Right atrium auricular region (tissue), 2 donors: ENCODE results near the gene MYO5B. TPM values are rescaled to one million over a fixed set of nuclear protein-coding genes. Genes with fewer than 3 reads are reported as not detected.

Experiments
- DNase-seq: peaks from one replicate; pipeline ENCODE4 v3.0.0-alpha.2; 2019; ENCODE audit warnings: low spot score
- H3K27ac ChIP-seq, 2 donors: fragments of 200-600 bp; sonication (generic); 1 replicate in 1 of 2; 2 replicates in 1 of 2; pipeline ENCODE4 v1.5.1; 2016 to 2019
- H3K27me3 ChIP-seq, 2 donors: fragments of 200-600 bp; sonication (generic); one replicate each; pipeline versions ENCODE4 v1.5.1 to v1.6.0; 2017 to 2019
- H3K36me3 ChIP-seq: fragments of 200-600 bp; sonication (generic); one replicate; pipeline ENCODE4 v1.5.1; 2016
- H3K4me1 ChIP-seq, 2 donors: fragments of 200-600 bp; sonication (generic); one replicate each; pipeline versions ENCODE4 v1.5.1 to v1.6.0; 2017 to 2019
- H3K4me3 ChIP-seq, 2 donors: fragments of 200-600 bp; sonication (generic); 1 replicate in 1 of 2; 2 replicates in 1 of 2; pipeline ENCODE4 v1.5.1; 2017 to 2019; ENCODE audit warnings: mild to moderate bottlenecking in 1 of 2, moderate library complexity in 1 of 2
- H3K9me3 ChIP-seq, 2 donors: fragments of 200-600 bp; sonication (generic); one replicate each; pipeline ENCODE4 v1.5.1; 2019
- CTCF ChIP-seq, 2 donors: fragments of 200-600 bp; sonication (generic); IDR thresholded peaks; one replicate each; pipeline ENCODE4 v1.5.1; 2019; ENCODE audit warnings: antibody characterized with exemption in 2 of 2
- total RNA-seq, 2 donors: library from RNA; depleted of rRNA; stranded (reverse); fragments of >200 nt; gene quantifications; one replicate each; pipeline ENCODE4 v1.1.0, GENCODE V29; 2016

The MYO5B gene
- total RNA-seq, 2 donors from 2014 or later = 7.7 to 10.2 TPM

DNA sequence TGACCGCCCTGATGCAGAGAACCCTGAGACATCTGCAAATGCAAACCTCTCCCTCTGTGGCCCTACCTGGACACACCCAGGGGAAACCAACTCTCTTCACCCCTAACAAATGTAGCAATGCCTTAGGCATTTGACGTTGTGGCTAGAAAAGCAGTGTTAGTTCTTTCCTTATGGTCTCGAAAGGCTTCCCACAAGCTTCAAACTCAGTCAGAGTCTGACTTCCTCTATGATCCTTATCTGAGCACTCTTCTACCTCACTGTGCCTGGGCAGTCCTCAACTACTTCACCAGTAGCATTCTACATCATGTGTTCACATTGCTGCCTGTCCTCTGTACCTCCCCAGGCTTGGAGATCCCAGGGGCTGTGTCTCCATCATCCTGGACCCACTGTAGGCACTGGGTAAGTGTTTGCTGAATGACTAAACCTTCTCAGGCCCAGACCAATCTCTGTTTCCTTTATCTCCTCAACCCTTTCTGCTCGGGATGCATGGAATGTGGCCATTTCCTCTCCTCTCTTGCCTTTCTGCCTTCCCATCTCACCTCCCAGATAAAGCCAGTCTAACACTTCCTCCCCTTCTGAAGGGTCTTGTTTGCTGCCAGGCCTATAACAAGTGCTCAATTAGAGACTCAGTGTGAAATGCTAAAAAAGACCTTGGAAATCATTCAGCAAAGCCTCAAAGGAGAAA, 289.9 kb downstream of the MYO5B start:
- H3K9me3 ChIP-seq = no peaks in the 10 kb centered on the region
- TF ChIP-seq CTCF (IDR thresholded peaks at IDR 0.05) = no peak
- no peak overlapping the region for H3K4me3 ChIP-seq
- DNase-seq = no peak
- H3K4me1 ChIP-seq = no peaks in the 10 kb centered on the region
- H3K27me3 ChIP-seq = no peaks in the 10 kb centered on the region
- no peaks in the 10 kb centered on the region for H3K36me3 ChIP-seq
- no peak overlapping the region for H3K27ac ChIP-seq

DNA sequence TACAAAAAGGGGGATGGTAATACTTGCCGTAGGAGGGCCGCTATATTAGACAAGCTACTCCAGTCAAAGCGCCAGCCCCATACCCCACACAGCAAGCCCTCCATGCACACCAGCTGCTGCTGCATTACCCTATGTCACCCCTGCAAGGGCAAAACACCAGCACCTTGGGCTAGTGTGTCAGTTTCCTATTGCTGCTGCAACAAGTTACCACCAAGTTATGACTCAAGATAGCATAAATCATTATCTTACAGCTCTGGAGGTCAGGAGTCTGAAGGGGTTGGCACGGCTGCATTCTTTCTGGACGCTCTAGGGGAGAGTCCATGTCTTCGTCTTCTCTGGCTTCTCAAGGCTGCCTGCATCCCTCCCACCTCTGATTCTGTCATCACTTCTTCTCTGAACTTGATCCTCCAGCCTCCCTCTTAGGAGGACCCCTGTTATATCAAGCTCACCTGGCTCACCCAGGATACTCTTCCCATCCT, 293.0 kb downstream of the MYO5B start:
- Histone ChIP-seq H3K4me3 (no peak overlapping the region), H3K27ac (no peak overlapping the region), H3K36me3 (no peaks in the 10 kb centered on the region), H3K4me1 (no peaks in the 10 kb centered on the region), H3K27me3 (no peaks in the 10 kb centered on the region), H3K9me3 (no peaks in the 10 kb centered on the region)
- no peak for DNase-seq
- TF ChIP-seq CTCF (IDR thresholded peaks at IDR 0.05) = no peak

DNA sequence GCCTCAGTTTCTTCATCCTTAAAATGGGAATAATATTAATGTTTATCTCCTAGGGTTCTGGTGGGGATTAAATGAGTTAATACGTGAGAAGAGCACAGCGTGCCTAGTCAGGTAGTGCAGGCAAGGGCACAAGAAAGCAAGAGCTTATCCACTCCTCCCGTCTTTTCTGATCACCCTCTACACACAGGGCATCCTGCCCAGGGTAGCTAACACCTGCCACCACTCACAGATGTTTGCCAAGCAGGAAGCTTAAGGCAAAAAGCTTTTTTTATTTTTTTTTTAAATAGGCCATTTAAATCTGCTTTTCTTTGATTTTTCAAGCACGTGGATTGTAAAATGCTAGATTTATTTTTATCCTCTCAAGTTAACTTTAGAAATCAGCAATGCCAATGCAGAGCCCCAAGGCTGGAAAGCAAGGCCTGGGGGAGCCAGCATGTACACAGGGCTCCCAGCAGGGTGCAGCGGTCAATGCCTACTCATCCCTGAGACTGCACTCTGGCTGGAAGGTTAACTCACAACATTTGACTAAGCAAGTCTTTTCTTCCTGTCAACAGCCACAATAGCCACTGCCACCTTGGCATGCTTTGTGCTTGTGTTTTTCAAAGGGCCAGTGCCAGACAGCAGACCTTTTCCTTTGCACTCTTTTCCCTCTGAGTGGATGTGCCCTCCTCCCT, 295.2 kb downstream of the MYO5B start:
- Histone ChIP-seq H3K36me3 (no peaks in the 10 kb centered on the region), H3K4me1 (no peaks in the 10 kb centered on the region), H3K27me3 (no peaks in the 10 kb centered on the region), H3K9me3 (no peaks in the 10 kb centered on the region), H3K4me3 (no peak overlapping the region), H3K27ac (no peak overlapping the region)
- no peak for DNase-seq
- no peak for TF ChIP-seq CTCF (IDR thresholded peaks at IDR 0.05)

- no peak for TF ChIP-seq CTCF (IDR thresholded peaks at IDR 0.05)
- Histone ChIP-seq H3K27ac (no peak overlapping the region), H3K9me3 (no peaks in the 10 kb centered on the region), H3K27me3 (no peaks in the 10 kb centered on the region), H3K36me3 (no peaks in the 10 kb centered on the region), H3K4me1 (no peaks in the 10 kb centered on the region), H3K4me3 (no peak overlapping the region)
- DNase-seq = no peak
These were observed 296.5 kb downstream of the MYO5B start for GRCh38 chr18:49898421-49898820.

GRCh38 chr18:49894517-49895226, 300.3 kb downstream of the MYO5B start:
- DNase-seq = no peak
- Histone ChIP-seq H3K27ac (no peak overlapping the region), H3K9me3 (no peaks in the 10 kb centered on the region), H3K4me1 (no peaks in the 10 kb centered on the region), H3K27me3 (no peaks in the 10 kb centered on the region), H3K4me3 (no peak overlapping the region), H3K36me3 (no peaks in the 10 kb centered on the region)
- TF ChIP-seq CTCF (IDR thresholded peaks at IDR 0.05) = no peak
